Thyroid gland (tissue), 4 donors: ENCODE data around the gene TIMM17A.

Source experiments
- CTCF ChIP-seq, 6 experiments: fragments of 200-600 bp in 3 of 6; fragments of 450-650 bp in 3 of 6; sonication (generic) in 3 of 6; IDR thresholded peaks; one replicate each; pipeline ENCODE4 v1.5.1; 2016 to 2019; ENCODE audit warnings: antibody characterized with exemption in 6 of 6, mild to moderate bottlenecking in 2 of 6, inconsistent platforms in 1 of 6, moderate library complexity in 1 of 6
- POLR2A ChIP-seq, 2 donors: fragments of 450-650 bp; IDR thresholded peaks; one replicate each; pipeline ENCODE4 v1.6.1; 2017; ENCODE audit warnings: antibody characterized with exemption in 2 of 2, mild to moderate bottlenecking in 2 of 2, moderate library complexity in 1 of 2

- peak in 5 of 6 experiments; percentile 13 to 43 (median 29) for TF ChIP-seq CTCF (IDR thresholded peaks at IDR 0.05)
- peak in 1 of 2 donors; percentile 88 for TF ChIP-seq POLR2A (IDR thresholded peaks at IDR 0.05)
These were observed 27.5 kb downstream of the TIMM17A start, which contains the start of gene RNPEP for GRCh38 chr1:201982623-201983379.
